ENCODE measurements around the gene TRMT5.

Gene TRMT5, protein sequence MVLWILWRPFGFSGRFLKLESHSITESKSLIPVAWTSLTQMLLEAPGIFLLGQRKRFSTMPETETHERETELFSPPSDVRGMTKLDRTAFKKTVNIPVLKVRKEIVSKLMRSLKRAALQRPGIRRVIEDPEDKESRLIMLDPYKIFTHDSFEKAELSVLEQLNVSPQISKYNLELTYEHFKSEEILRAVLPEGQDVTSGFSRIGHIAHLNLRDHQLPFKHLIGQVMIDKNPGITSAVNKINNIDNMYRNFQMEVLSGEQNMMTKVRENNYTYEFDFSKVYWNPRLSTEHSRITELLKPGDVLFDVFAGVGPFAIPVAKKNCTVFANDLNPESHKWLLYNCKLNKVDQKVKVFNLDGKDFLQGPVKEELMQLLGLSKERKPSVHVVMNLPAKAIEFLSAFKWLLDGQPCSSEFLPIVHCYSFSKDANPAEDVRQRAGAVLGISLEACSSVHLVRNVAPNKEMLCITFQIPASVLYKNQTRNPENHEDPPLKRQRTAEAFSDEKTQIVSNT

DNA sequence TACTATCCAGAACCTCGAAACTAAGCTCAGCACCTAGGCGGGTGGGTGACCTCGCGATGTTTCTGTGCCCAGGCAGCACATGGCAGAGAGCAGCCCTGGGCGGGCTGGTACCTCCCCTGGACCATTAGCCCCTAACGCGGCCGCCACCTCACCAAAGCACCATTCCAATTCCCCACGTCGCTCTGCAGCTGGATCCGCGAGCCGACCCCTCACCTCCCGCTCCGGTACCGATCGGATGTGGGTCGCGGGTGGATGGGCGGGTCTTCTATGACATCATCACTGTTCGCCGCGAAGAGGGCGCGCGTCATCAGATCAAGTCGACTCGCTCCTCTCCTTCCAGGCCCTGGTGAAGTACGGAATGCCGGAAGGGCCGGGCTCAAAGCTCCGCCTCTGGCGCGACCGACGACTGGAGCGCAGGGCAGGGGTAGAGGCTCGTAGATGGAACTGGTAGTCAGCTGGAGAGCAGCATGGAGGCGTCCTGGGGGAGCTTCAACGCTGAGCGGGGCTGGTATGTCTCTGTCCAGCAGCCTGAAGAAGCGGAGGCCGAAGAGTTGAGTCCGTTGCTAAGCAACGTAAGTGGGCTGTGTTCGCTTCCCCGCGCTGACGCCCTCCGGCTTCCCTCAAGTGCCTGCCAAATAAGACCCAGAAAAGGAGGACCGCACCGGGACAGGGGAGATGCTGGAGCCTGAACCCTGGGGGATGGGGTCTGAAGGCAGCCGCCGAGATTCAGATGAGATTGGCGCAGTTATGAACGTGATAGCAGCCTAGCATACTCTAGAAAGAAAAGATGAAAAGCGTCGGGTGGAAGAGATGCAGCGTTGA lies at the start of gene TRMT5, which contains the start of gene SLC38A6:
Gene TRMT5, minus strand, starts transcription at position 269 of the 822 bp plus-strand sequence. Its CDS starts 106 bp downstream, at position 163.
Gene SLC38A6, plus strand, starts transcription at position 435 of the 822 bp plus-strand sequence. Its CDS starts 33 bp downstream, at position 468.
- DNase-seq, result peak; percentile 96

DNA sequence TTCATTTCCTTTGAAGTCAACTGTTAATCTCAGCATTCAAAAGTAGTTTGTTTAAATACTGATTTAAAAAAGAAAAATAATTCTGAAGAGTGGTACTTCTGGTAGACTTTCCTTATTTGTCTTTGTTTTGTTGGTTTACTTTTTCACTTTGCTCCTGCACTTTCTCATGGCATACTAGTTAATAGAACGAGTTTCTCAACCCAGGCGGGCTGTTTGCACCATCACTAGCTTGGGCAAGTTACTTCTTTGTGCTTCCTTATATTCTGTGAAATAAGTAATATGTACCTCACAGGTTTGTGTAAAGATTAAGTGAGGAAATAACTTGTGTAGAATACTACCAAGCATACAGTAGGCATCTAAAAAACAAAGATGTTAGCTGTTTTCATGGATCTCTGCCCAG lies 45.6 kb upstream of the TRMT5 start:
- no peak for DNase-seq

DNA sequence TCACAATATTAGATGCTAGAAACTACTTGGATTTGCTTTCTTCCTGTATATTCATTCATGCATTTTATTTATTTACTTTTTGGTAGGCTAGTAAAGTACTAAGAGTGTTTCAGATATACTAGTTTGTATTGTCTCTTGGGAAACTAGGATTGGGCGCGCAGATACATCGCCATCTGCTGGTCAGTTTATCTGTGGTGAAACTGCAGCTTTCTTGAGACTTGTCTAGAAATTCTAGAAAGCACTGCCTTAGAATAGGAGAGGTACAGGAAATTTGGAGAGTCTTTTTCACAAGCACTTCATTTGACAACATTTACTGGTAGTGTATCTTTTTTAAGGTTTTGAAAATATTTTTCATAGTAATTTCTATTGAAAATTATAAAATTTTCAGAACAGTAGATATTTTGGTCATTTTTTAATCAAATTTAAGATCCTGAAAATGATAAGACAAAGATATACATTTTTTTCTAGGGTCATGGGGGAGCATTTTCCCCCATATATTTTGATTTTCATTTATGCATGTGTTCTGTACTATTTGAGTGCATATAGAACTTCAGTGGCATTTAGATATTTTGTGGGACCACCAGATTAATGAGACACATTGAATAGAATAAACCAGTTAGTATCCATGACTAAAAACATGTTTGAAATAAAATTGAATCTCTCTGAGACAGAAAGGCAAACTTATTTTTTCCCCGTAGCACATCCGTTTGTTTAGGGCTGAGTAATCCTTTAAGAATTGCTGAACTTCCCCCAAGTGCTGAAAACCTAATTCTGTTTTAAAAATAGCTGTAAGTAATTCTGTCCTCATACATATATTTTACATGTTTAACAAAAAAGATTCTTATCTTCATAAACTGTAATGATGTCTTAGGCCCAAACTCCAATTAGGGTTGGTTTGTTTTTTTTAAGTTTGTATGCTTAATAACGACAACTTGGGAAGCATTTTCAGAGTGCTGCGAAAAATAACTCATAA lies 44.7 kb upstream of the TRMT5 start:
- DNase-seq, result peak; percentile 76

DNA sequence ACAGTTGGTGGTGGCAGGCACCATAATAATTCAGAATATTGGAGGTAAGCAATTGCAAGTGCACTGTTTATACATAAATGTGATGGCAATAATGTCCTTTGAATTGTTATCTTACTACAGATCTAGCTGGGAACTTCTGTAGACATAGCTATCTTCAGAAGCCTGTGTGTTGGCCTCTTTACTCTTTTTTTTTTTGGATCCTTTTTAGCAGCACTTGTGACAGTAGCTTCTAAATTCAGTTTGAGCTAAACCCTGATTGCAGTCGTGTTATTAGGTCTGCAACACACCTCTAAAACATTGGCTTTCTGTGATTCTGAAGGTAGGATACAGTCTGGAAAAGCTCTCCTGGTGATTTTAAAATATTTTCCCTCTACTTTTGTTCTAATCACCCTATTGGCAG lies 38.7 kb upstream of the TRMT5 start:
- DNase-seq, result no peak

DNA sequence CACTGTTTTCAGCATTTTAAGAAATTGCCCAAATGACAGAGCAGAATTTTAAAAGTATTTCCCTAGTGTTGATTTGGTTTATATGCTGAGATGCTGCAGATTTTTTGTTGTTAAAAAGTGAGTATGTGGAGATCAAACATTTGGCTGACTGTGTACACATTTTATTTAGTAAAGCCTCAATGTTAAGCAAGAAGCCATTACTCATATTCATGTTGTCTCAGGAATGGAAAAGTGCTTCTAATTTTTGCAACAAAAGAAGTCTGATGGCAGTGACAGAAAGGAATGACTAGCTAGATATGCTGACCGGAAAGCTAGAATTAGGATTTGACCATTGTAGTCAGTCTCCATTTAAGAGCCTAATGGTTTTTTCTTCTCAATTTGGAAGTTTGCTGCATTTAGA lies 22.7 kb upstream of the TRMT5 start:
- no peak for DNase-seq

DNA sequence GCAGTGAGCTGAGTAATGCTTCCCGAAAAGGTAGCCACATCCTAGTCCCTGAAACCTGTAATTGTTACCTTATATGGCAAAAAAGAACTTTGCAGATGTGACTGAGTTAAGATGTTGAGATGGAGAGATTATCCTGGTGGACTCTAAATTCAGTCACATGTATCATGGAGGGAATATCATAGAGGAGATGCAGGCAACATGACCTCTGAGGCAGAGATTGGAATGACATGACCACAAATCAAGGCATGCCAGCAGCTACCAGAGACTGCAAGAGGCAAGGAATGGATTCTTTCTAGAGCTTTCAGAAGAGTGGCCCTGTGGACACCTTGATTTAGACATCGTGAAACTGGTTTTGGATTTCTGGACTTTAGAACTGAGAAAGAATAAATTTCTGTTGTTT lies 18.7 kb upstream of the TRMT5 start:
- DNase-seq, result no peak

DNA sequence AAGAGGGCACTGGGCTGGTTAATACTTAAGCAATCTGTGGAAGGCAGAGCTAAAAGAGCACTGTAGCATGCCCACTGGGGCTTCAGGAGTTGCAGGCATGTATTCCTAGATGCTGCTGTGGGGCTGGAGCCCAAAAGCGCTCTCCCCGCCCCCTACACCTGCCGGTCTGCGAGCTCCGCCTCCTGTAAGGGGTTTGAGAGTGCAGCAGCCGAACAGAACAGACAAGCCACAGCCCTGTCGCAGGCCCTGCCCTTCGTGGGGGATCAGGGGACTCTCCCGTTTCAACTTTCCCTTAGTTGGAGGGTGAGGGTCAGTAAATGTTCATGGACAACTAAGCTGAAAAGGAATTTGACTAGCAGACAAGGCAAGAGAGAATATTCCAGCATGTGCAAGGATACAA lies 17.7 kb upstream of the TRMT5 start:
- no peak for DNase-seq

DNA sequence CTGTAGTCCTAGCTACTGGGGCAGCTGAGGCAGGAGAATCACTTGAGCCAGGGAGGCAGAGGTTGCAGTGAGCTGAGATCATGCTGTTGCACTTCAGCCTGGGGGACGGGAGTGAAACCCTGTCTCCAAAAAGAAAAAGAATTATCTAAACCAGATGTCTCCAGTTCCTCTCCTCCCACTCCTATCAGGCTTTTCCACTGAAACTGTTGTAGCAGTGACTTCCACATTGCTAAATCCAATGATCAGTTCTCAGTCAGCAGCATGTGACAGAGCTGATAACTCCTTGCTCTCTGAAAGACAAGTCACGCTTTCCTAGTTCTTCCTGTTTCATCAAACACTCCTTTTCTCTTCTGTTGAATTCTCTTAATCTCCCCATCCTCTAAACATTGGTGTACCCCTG lies 8.7 kb upstream of the TRMT5 start:
- DNase-seq, result no peak

DNA sequence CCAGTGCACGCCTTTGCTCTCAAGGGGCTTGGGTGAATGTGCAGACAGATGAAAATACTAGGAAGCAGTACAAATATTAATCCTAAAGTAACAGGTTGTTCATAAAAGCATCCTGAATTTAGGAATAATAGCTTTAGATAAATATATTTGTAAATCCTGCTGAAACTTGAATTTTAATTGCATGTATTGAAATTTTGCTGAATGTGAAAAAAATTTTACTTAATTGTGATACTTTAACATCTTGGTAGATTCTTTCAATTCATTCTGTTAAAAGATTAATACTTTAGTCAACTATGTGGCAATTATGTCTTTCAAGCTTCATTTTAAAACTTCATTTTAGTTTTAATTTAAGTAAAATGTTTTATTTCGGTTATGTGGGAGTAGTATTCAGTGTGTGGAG lies 5.6 kb upstream of the TRMT5 start:
- no peak for DNase-seq

DNA sequence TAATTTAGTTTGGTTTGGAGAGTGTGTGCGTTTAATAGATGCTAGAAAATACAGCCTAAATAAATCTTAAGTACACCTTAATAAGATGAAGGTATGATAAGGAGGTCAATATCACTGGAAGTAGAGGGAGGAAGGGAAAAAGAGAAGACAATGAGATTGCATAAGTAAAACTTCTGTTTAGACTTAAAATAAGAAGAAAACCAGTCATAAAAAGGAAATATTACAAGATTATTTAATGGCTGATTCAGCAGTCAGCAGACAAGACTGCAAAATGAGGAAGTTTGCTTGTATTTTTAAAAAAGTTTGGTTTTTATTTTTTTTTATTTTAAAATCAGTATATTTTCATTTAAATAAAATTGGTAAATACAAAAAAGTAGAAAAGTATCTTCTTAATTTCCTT lies 3.3 kb upstream of the TRMT5 start:
- no peak for DNase-seq

DNA sequence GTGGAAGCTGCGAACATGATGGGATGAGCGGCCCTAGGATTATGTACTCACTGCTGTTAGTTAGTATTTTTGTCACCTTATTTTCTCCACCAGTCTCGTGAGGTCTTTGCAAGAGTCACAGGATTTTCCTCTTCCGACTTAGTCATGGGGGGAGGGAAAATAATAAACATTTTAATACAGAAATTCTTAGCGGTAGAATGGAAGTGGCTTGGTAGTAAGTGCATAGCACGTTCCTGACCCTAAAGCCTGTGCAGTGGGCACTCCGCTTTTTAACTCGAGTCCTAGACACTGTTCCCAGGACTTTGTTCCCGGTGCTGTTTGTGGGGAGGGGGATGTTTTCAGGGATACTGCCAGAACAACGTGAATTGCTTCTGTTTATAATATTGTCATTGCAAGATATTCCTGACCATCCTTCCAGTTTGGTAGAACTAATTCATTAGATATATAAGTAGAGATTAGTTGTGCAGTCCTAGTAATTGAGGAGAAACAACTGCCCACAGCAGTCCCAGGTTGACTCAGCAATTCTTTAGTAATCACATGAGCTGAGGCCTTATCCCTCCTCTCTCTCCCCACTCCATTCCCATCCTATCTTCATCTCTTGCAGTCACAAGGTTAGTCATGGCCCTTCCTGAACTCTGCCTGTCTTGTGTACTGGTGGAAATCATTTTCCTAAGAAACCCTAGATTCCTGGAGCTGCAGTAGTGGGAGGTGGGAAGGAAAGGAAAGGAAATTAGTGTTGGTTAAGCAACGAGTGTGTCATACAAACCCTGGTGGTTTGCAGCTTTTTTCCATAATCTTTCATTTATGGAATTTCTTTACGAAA lies 965 bp upstream of the TRMT5 start:
- DNase-seq, result no peak

DNA sequence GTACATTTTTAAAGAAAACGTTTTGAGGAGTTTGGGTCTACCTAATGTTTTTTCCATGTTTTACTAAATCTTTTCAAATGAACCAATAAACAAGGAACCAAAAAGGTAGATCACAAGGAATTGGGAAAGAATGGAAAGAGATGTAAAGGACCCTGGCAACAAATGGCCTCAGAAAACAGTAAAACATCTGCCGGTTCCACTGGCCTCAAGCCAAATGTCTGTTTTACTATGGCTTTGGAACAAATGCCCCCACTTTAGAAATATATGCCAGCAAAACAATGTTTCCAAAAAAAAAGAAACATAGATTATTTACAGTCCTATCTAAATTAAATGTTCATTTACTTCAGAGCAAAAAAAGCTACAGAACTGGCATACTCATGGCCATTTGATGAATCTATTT lies 3.0 kb downstream of the TRMT5 start:
- DNase-seq, result no peak

DNA sequence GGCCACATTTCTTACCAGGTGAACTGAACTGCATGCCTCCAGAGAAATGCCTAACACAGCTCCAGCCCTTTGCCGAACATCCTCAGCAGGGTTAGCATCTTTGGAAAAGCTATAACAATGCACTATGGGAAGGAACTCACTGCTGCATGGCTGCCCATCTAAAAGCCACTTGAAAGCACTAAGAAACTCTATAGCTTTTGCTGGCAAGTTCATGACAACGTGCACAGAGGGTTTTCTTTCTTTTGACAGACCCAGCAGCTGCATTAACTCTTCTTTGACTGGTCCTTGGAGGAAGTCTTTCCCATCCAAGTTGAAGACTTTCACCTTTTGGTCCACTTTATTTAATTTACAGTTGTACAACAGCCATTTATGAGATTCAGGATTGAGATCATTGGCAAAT lies 5.3 kb downstream of the TRMT5 start:
- DNase-seq, result no peak

DNA sequence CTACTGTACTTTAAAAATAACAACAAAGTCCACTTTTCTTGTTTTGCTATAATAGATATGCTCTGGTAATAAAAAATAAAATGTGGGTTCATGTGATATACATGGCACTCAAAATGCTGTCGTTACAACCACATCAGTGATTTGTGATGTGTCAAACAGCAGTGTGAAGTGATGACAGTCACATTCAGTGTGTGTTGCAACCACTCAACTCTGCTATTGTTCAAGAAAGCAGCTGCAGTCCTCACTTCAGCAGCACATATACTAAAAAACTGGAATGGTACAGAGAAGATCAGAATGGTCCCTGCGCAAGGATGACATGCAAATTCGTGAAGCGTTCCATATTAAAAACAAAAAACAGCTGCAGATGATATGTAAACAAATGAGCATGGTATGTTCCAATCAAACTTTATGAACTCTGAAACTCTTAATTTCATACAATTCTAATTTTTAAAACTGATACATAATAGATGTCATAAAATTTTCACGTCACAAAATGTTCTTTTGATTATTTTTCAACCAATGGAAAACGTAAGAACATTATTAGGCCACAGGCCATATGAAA lies 6.7 kb downstream of the TRMT5 start:
- DNase-seq, result no peak

DNA sequence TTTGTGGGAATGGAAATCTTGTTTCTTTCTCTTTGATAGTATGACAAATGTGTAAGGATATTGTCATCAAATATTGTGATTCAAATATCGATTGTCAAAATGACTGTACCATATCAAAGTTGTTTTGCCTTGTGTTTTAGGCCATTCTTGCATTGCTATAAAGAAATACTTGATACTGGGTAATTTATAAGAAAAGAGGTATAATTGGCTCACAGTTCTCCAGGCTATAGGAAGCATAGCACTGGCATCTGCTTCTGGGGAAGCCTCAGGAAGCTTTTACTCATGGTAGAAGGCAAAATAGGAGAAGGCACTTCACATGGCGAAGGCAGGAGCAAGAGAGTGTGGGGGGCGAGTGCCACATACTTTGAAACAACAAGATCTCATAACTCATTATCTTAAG lies 7.8 kb downstream of the TRMT5 start:
- no peak for DNase-seq

DNA sequence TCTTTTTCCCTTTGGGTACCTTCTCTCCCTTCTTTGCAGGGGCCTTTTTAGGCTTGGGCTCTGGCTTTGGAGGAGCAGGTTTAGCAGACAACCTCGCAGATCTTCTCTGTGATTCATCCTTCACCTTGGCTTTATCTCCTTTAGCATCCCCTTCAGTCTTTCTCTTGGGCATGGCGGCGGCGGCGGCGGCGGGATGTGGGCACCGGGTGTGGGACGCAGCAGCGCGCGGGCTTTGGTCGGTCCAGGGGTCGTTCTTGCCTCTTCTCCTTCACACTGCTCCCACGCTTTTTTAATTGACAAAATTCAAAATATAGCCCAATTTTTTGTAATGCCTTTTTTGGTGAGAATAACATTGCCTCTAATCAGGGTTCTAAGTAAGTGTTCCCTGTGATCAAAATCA lies 8.6 kb downstream of the TRMT5 start:
- DNase-seq, result no peak

DNA sequence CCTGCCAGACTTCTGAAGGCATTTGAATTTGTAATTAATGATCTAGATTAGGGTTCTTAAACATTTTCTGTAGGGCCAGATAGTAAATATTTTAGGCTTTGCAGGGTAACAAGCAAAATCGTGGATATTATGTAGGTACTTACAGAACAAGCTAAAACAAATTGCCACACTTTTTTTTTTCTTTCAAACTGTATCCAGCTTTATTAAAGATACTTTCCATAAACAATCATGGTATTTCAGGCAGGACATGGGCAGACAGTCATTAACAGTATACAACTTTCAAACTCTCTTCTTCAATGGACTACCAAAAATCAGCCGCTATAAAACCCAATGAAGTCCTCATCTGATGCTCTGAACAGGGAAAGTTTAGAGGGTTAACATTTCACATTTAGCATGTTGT lies 9.6 kb downstream of the TRMT5 start:
- DNase-seq, result no peak

DNA sequence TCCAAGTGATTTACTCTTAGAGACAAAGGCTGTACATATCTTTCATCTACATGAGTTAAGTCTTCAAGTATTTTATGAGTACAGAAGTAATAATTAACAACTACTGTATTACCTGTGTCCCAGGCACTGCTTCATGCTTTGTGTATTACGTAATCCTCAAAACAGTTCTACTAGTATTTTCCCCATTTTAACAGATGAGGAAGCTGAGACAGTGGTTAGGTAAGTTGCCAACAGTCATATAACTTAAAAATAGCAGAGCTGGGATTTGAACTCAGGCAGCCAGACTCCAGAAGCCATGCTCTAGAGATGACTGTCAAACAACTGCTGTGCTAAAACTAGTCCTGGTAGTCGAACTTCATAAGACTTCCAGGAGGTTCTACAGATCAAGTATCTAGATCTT lies 10.7 kb downstream of the TRMT5 start:
- no peak for DNase-seq

DNA sequence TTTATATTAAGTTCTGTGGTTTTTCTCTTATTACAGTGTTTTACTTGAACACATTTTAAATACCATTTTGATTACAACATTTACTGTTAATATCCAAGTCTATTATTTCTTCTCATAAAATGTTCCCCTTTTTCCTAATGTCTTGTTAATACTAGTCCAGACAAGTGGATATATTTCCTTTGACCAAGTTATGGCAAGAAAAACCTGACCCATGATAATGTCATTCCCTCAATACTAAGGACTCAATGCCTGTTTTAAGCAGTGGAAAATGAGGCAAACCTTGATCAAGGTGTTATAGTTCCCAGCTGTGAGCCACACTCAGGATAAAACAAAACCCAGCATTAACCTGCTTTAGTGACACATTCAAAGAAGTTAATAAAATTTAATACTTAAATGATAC lies 12.2 kb downstream of the TRMT5 start:
- no peak for DNase-seq

DNA sequence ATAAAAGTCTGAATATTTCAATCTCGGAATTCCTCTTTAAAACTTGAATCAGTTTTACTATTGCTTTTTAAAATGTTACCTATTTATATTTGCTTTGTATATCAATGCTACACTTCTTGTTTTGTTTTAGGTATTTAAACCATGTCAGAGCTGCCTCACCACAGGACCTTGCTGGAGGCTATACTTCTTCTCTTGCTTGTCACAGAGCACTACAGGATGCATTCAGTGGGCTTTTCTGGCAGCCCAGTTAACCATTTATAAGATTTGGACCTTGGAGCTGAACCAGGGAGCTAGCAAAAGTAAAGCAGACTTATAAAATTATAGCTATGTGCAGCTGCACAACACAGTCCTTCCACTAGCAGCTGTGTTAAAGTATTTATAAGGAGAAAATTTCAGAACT lies 12.8 kb downstream of the TRMT5 start:
- DNase-seq, result no peak

DNA sequence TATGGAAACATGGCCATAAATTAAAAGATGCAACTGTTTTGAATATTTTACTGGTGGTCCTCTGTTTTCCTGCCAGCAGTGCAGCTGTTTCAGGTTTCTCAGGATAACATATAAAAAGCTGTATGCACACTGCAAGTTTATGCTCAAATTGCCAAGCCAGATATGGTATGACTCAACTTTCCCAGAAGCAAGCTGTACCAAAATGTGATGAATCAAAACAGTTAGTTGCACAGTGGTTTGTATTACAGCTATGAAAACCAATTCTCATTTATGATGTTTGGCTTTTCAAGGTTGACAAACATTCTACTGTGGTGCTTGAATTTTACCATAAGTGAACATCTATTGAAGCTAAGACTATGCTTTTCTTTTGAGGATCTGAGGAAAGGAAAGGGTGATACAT lies 15.5 kb downstream of the TRMT5 start:
- no peak for DNase-seq

DNA sequence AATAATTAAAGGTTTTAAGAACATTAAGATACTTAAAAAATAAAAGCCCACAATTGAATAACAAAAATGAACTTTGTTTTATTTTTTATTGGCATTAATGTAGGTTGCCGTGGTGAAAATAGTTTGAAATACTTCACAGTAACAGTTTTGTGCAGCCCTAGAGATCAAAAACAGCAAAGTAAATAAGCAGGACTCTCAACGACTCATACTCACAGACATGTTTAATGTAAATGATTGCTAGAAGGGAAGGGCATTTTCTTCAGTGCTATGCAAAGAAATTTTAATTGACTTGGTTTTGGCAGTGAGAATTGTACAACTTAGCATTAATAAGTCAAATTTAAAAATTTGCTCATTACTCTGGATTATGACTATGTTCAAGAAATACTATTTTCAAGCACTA lies 16.0 kb downstream of the TRMT5 start:
- no peak for DNase-seq
